DMS 273 (cell line): Measurements from ENCODE around the gene STARD10.

Experiments
- DNase-seq: peaks from one replicate; lab custom pipeline; 2025; ENCODE audit not compliant: unreplicated experiment; lab: John Stamatoyannopoulos, UW

Gene STARD10

GRCh38 chr11:72712168-72712751 is 81.6 kb downstream of the STARD10 start:
- DNase-seq = no peak

GRCh38 chr11:72711141-72711540 is 82.7 kb downstream of the STARD10 start:
- no peak for DNase-seq

- DNase-seq = no peak
These were observed 83.6 kb downstream of the STARD10 start for GRCh38 chr11:72710278-72710677.

- DNase-seq = no peak
These were observed 84.2 kb downstream of the STARD10 start for GRCh38 chr11:72709478-72710238.

GRCh38 chr11:72707032-72707431 is 86.8 kb downstream of the STARD10 start:
- DNase-seq = no peak

- no peak for DNase-seq
These were observed 87.3 kb downstream of the STARD10 start for GRCh38 chr11:72706579-72706978.

- no peak for DNase-seq
These were observed 88.1 kb downstream of the STARD10 start for GRCh38 chr11:72705442-72706365.

- DNase-seq = no peak
These were observed 89.0 kb downstream of the STARD10 start for GRCh38 chr11:72704783-72705265.
